A549 (cell line): ENCODE measurements around the gene ZNF225. TPM values are rescaled to one million over a fixed set of nuclear protein-coding genes. Genes with fewer than 3 reads are reported as not detected.

Source experiments
- ATAC-seq, 2 experiments: fragments of 200-7000 bp in 1 of 2; fragments of >200 bp in 1 of 2; cut with Nextera tagmentation in 1 of 2; cut with Tn5 transposase in 1 of 2; 3 replicates each; pipeline versions ENCODE4 v1.8.0 to v1.9.1; 2018 to 2020; ENCODE audit warnings: mild to moderate bottlenecking in 1 of 2, moderate library complexity in 1 of 2
- CTCF ChIA-PET: fragments of 300-600 bp; sonication (Branson Sonifier 250); formaldehyde crosslinking; extraction: SDS; loops from one replicate; lab custom pipeline; 2021; ENCODE audit warnings: antibody characterized with exemption, inconsistent platforms; lab: Yijun Ruan, JAX
- POLR2A ChIA-PET: fragments of 350-600 bp; formaldehyde crosslinking; extraction: SDS; loops from one replicate; lab custom pipeline; 2021; ENCODE audit warnings: antibody characterized with exemption, inconsistent platforms; lab: Yijun Ruan, JAX
- DNase-seq, 2 experiments: peaks; one replicate each; pipeline versions ENCODE4 v3.0.0 to v3.0.0-alpha.2; 2011 to 2016; ENCODE audit warnings: low read depth in 1 of 2, low spot score in 1 of 2
- FAIRE-seq: peaks from 2 replicates; lab custom pipeline; 2011; peaks lifted over from hg19 to GRCh38; lab: Jason Lieb, UNC
- H3K27ac ChIP-seq, 2 experiments: fragments of >200 bp; sonication (Bioruptor Twin); formaldehyde crosslinking; 3 replicates each; pipeline ENCODE4 v1.5.1; 2016 to 2017
- H3K4me1 ChIP-seq: fragments of >200 bp; sonication (Bioruptor Twin); formaldehyde crosslinking; 3 replicates; pipeline ENCODE4 v1.6.1; 2016
- H3K4me2 ChIP-seq: fragments of >200 bp; sonication (Bioruptor Twin); formaldehyde crosslinking; 3 replicates; pipeline ENCODE4 v1.6.1; 2016
- H3K4me3 ChIP-seq: fragments of >200 bp; sonication (Bioruptor Twin); formaldehyde crosslinking; 3 replicates; pipeline ENCODE4 v1.5.1; 2016
- H3K9me3 ChIP-seq: fragments of >200 bp; sonication (Bioruptor Twin); formaldehyde crosslinking; 3 replicates; pipeline ENCODE4 v1.6.1; 2016
- ATOH8 ChIP-seq: fragments of 250-450 bp; sonication (Bioruptor Pico); IDR thresholded peaks from 2 replicates; pipeline ENCODE4 v1.5.0; 2020; ENCODE audit warnings: low read depth, mild to moderate bottlenecking, moderate library complexity
- BCL3 ChIP-seq: fragments of >200 bp; sonication (Bioruptor Twin); formaldehyde crosslinking; IDR thresholded peaks from 3 replicates; pipeline ENCODE4 v1.6.1; 2016
- CBX8 ChIP-seq: fragments of 200-600 bp; sonication (generic); IDR thresholded peaks from 2 replicates; pipeline ENCODE4 v1.6.1; 2016
- CHD4 ChIP-seq: fragments of 200-600 bp; sonication (generic); IDR thresholded peaks from 2 replicates; pipeline ENCODE4 v1.6.1; 2016; ENCODE audit warnings: antibody characterized with exemption, mild to moderate bottlenecking, borderline replicate concordance
- EHF ChIP-seq: fragments of 250-450 bp; sonication (Bioruptor Pico); IDR thresholded peaks from 2 replicates; pipeline ENCODE4 v1.5.0; 2020; ENCODE audit warnings: mild to moderate bottlenecking
- FOSL2 ChIP-seq, 2 experiments: fragments of 450-650 bp in 1 of 2; fragments of >200 bp in 1 of 2; sonication (Bioruptor Twin) in 1 of 2; formaldehyde crosslinking; IDR thresholded peaks; 2 replicates each; pipeline versions ENCODE4 v1.5.0 to v1.6.1; 2016 to 2020; ENCODE audit warnings: mild to moderate bottlenecking in 1 of 2, moderate library complexity in 1 of 2
- HOXA7 ChIP-seq: fragments of 250-450 bp; sonication (Bioruptor Pico); IDR thresholded peaks from 2 replicates; pipeline ENCODE4 v1.5.0; 2020; ENCODE audit warnings: mild to moderate bottlenecking, moderate library complexity
- JUN ChIP-seq, 2 experiments: fragments of >200 bp; sonication (Bioruptor Twin); formaldehyde crosslinking; IDR thresholded peaks; 2 replicates in 1 of 2; 3 replicates in 1 of 2; pipeline ENCODE4 v1.6.1; 2016 to 2017
- KDM1A ChIP-seq: fragments of 200-600 bp; sonication (generic); IDR thresholded peaks from 2 replicates; pipeline ENCODE4 v1.6.1; 2016; ENCODE audit warnings: low read depth, mild to moderate bottlenecking
- MAFK ChIP-seq: fragments of 450-650 bp; IDR thresholded peaks from 2 replicates; pipeline ENCODE4 v1.6.1; 2014; ENCODE audit not compliant: partially characterized antibody
- NPAS2 ChIP-seq: fragments of 250-450 bp; sonication (Bioruptor Pico); IDR thresholded peaks from 2 replicates; pipeline ENCODE4 v1.8.0; 2022; ENCODE audit warnings: mild to moderate bottlenecking, moderate library complexity, borderline replicate concordance
- PBX3 ChIP-seq: IDR thresholded peaks from 2 replicates; pipeline ENCODE4 v1.6.1; 2012
- PHF8 ChIP-seq: fragments of 200-600 bp; sonication (generic); IDR thresholded peaks from 2 replicates; pipeline ENCODE4 v1.6.1; 2016; ENCODE audit warnings: low read depth, mild to moderate bottlenecking, antibody characterized with exemption, moderate library complexity, borderline replicate concordance
- REST ChIP-seq: fragments of 200-600 bp; sonication (generic); IDR thresholded peaks from 2 replicates; pipeline ENCODE4 v1.6.1; 2016; ENCODE audit warnings: antibody characterized with exemption, mild to moderate bottlenecking, moderate library complexity
- RFX5 ChIP-seq: fragments of 450-650 bp; IDR thresholded peaks from 2 replicates; pipeline ENCODE4 v1.7.1; 2014; ENCODE audit warnings: antibody characterized with exemption, mild to moderate bottlenecking, moderate library complexity
- SMC3 ChIP-seq: fragments of >200 bp; sonication (Bioruptor Twin); formaldehyde crosslinking; IDR thresholded peaks from 3 replicates; pipeline ENCODE4 v1.6.1; 2018; ENCODE audit warnings: inconsistent platforms
- TP53 ChIP-seq: fragments of 250-450 bp; sonication (Bioruptor Pico); IDR thresholded peaks from 2 replicates; pipeline ENCODE4 v1.5.0; 2021; ENCODE audit warnings: mild to moderate bottlenecking, moderate library complexity
- USF2 ChIP-seq: fragments of 450-650 bp; IDR thresholded peaks from 2 replicates; pipeline ENCODE4 v1.6.1; 2014; ENCODE audit warnings: antibody characterized with exemption
- ZNF302 ChIP-seq: fragments of 250-450 bp; sonication (Bioruptor Pico); IDR thresholded peaks from 2 replicates; pipeline ENCODE4 v1.9.0; 2021; ENCODE audit warnings: inconsistent platforms, mild to moderate bottlenecking, moderate library complexity
- WGBS: methylation state at CpG from one replicate; pipeline ENCODE4 v1.1.6; 2017; ENCODE audit errors: missing lambda C conversion rate; 5-methylcytosine and 5-hydroxymethylcytosine counted together
- polyA plus RNA-seq, 4 experiments: library from polyadenylated mRNA; depleted of rRNA in 3 of 4; stranded (reverse); fragments of >200 nt; fragmentation: RNase III in 1 of 4; extraction: RNeasy Plus Mini Kit Qiagen cat#74134 plus additional on column Dnase treatment in 1 of 4; gene quantifications; 2 replicates in 3 of 4; 3 replicates in 1 of 4; pipeline ENCODE4 v1.2.3, GENCODE V29; 2011 to 2017

The ZNF225 gene
- polyA plus RNA-seq, 2 of the 4 experiments (the other 2 are of a cell fraction): 3.3 to 4.3 TPM

- DNase-seq (peak in 1 of 2 experiments; percentile 13), FAIRE-seq (no peak)
- peak overlapping the region; percentile 55 for H3K4me3 ChIP-seq
- WGBS: 52% methylated on average over 18 of the region's 18 CpGs
- POLR2A ChIA-PET: no interaction called here
- no peak for TF ChIP-seq NPAS2
- no peak for TF ChIP-seq ZNF302 (CRISPR knock-in tag)
- TF ChIP-seq, all 56 proteins: peak for 0
- H3K27ac ChIP-seq: peak overlapping the region; percentile 44 to 72; a peak in 4 of 6 replicates
- peaks cover 76% of the 10 kb centered on the region for H3K9me3 ChIP-seq
- no peaks in the 10 kb centered on the region for H3K4me1 ChIP-seq
- ATAC-seq: peak; percentile 40 to 58; a peak in 5 of 6 replicates
- CTCF ChIA-PET: interaction anchor here (1.1 kb wide), 1 partner anchor 179 kb away, joined by 3 read pairs; no protein-coding TSS in a partner anchor
- peak overlapping the region; percentile 67 for H3K4me2 ChIP-seq
Measured at GRCh38 chr19:44072543-44073401, 40.4 kb upstream of the ZNF225 start.

GRCh38 chr19:44076325-44076724 is 36.9 kb upstream of the ZNF225 start:
- POLR2A ChIA-PET: no interaction called here

GRCh38 chr19:44092108-44092507 is 21.1 kb upstream of the ZNF225 start:
- Histone ChIP-seq H3K4me3 (no peak overlapping the region), H3K9me3 (peaks cover 22% of the 10 kb centered on the region), H3K4me2 (no peak overlapping the region), H3K27ac (no peak overlapping the region), H3K4me1 (peaks cover 8% of the 10 kb centered on the region; the same call in 2 of the 3 replicates)
- FAIRE-seq (no peak), ATAC-seq (no peak), DNase-seq (no peak)
- WGBS: 19% methylated on average over 4 of the region's 4 CpGs
- TF ChIP-seq FOSL2 (IDR thresholded peaks at IDR 0.05) (no peak), FOSL2 (CRISPR knock-in tag; IDR thresholded peaks at IDR 0.05) (no peak), TP53 (CRISPR knock-in tag) (no peak), REST (no peak), ATOH8 (CRISPR knock-in tag) (no peak), SMC3 (no peak), PBX3 (no peak), KDM1A (no peak), HOXA7 (no peak), BCL3 (no peak), CHD4 (no peak), CBX8 (no peak), USF2 (no peak), EHF (no peak), MAFK (no peak)
- ChIA-PET POLR2A (no interaction called here), CTCF (interaction anchor here (1.4 kb wide), 1 partner anchor 15 kb away, joined by 3 read pairs; no protein-coding TSS in a partner anchor)

More at GRCh38 chr19:44076325-44076724, 36.9 kb upstream of the ZNF225 start:
- CTCF ChIA-PET: no interaction called here
- Histone ChIP-seq H3K27ac (no peak overlapping the region), H3K4me2 (no peak overlapping the region), H3K4me1 (no peaks in the 10 kb centered on the region), H3K4me3 (no peak overlapping the region), H3K9me3 (peaks cover 57% of the 10 kb centered on the region)
- ATAC-seq: no peak
- TF ChIP-seq PHF8 (no peak), RFX5 (no peak), JUN (IDR thresholded peaks at IDR 0.05) (no peak)
- 58% methylated on average over 2 of the region's 2 CpGs for WGBS
- FAIRE-seq: no peak
- DNase-seq: no peak
